Stimulated activated CD8-positive, alpha-beta memory T cell treated with anti-CD3 and anti-CD28 coated beads, Interleukin-2, amount 100 ng/mL, for 48 hours (primary cell): ENCODE measurements around the gene DTNA.
"Not testable (repeated sequence)": the region's sequence is repeated elsewhere in the genome, so short reads cannot be mapped to it uniquely, and the experiment has no call there.

Source experiments
- DNase-seq, 2 donors: peaks; one replicate each; pipeline ENCODE4 v3.0.0-alpha.2; 2020; ENCODE audit warnings: low read depth in 2 of 2

DTNA gene

DNA sequence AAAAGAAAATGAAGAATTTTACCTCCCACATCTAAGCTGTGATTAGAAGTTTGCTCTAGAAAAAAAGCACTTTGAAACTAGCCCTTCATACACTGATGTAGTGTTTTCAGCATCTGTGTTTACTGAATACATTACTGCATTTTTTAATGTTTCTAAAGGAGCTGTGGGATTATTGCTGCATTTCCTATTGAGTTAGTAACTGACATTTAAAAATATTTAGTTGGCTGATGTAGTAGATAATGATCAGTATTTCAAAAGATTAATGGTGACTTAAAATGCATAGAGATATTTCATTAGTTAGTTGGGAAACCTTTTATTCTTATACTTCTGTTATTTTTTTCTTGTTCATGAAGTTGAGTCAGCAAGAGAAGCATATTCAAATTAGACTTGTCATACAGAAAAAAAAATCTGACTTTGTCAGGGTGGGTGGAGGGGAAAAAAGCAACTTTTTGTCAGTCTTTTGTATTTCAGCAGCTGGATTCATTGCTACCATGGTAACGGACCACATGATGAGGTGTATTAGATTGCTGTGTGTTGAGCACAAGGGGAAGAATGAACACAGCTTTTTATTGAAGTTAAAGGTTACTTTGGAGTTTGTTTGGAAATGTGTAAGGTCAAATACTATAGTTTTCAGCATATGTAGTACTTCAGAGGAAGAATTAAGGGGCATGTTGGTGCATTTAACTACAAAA, at the start of gene DTNA:
DTNA (plus strand) TSS at position 549 of the 692 bp plus-strand sequence. CDS start 45,679 bp downstream, outside the sequence.
- DNase-seq: no peak

DNA sequence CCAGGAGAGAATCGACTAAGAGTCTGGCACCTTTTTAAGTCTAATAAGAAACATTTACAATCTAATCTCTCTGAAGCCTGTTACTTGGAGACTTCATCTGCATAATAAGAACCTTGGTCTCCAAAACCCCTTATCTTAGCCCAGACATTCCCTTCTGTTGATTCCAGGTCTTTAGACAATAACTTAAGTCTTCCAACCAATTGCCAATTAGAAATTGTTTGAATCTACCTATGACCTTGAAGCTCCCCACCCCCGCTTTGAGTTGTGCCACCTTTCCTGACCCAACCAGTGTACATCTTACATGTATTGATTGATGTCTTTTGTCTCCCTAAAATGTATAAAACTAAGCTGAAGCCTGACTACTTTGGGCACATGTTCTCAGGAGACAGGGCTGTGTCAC, 49.5 kb upstream of the DTNA start:
- DNase-seq: no peak

DNA sequence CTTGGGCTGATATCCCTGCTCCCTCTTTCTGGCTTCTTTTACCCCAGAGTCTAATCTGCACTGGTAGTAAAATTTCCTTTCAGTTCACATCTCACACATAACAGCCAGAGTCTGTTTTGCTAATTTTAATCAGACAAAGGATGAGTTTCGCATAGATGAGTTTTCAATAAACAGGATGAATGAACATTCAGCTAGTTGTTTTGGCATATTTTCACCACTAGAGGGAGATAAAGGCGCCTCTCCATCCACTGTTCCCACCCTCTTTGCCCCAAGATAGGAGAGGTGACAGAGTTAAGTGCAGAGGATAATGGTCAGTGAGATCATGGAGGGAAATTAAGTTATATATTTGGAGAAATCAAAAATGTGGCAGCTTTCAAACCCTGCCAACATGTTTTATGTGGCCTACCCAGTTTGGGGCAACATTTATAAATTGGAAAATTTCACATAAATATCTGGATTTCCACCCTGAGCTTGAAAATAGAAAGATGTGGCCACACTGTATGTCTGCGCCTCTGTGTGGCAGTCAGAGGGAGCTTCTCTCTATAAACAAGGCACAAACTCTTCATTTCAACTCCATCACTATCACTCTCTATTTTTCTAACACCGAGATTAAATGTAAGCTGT, 48.5 kb upstream of the DTNA start:
- no peak for DNase-seq

DNA sequence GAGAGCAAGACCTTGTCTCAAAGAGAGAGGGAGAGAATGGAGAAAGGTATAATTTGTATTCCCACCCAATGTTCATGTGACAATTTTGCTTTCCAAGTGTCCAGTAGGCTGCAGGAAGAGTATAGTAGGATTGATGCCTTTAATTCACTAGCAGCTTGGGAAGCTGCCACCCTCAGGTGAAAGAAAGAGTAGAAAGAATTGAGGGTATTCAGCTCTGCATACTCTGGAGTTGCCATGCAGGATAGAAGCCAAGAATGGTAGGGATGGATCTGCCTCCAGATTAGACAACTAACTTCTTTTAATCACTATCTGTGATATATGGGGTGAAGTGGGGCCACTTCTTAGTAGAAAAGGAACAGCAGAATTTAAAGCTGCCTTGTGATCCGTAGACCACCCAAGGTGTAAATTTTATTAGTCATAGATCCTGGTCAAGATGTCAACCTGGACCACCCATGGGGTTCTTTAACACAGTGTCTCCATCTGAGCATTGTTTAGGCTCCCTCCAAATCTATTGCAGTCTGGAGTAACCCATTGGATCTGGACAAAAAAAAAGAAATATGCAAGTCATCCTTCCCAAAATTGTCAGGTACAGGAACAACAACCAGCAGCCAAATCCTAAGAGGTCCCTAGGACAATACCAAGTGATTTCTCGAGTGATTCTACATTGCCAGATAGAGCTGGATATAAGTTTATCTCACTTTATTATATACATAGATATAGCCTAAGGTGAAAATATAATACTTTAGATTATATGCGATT, 33.1 kb upstream of the DTNA start:
- no peak for DNase-seq

DNA sequence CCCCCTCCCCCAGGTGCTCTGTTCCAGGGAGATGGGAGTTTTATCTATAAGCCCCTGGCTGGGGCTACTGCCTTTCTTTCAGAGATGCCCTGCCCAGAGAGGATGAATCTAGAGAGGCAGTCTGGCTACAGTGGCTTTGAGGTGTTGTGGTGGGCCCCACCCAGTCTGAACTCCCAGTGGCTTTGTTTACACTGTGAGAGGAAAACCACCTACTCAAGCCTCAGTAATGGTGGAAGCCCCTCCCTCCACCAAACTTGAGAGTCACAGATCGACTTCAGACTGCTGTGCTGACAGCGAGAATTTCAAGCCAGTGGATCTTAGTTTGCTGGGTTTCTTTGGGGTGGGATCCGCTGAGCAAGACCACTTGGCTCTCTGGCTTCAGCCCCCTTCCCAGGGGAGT, 20.3 kb upstream of the DTNA start:
- not testable (repeated sequence) for DNase-seq

DNA sequence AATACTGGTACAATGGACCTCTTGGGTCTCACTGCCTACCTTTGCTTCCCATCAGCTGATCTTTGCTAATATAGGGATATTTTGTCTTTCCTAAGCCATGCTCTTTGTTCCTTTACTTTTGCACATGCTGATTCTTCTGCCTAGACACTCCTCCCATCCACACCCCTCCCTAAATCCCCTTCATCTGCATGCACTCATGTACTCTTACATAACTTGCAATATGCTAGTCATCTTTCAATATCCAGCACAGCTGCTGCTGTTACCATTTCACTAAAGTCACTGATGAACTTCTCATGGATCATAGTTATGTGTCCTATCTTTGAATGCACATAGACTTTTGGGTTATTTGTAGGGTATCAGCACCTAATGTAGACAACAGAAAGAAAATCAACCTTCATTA, 18.5 kb upstream of the DTNA start:
- no peak for DNase-seq

DNA sequence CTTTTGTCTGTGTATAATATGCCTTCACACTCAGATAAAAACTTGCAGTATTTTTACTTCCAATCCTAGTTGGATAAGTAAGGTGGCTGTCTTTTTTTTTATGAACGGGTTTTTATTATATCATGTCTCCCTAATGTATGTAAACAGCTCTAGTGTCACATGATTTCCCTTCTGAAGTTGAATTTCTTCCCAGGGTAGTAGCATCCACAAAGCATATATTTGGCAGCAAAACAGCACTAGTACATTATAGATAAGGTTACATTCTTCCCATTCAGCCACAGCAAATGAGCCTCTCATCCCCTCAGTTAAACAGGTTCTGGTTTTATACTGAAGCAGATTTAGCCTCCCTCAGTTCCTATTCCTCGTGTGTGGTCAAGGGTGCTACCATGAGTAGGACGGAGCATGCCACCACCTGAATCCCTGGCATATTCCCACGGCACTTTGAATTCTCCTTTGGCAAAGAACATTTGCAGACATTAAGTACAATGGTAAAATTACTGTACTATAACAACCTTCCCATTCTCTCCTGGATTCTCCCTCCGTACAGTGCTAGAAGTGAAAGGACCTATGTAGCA, 15.4 kb upstream of the DTNA start:
- no peak for DNase-seq

DNA sequence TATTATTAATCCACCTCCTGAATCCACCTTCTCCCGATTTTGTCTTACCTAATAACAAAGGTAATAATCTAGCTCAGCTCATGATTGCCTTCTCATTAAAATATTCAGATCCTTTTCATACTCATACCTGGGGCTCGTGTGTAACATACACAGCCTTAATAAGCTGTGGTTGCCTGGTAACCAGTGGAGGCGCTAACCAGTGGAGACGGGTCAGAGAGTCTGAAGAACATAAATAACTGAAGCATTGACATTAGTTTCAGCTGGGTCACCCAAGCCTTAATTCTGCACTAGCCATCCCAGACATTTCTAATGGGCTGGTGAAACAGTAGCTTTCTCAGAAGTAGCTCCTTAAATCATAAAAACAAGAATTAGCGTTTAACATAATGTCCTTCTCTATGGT, 14.8 kb upstream of the DTNA start:
- no peak for DNase-seq

DNA sequence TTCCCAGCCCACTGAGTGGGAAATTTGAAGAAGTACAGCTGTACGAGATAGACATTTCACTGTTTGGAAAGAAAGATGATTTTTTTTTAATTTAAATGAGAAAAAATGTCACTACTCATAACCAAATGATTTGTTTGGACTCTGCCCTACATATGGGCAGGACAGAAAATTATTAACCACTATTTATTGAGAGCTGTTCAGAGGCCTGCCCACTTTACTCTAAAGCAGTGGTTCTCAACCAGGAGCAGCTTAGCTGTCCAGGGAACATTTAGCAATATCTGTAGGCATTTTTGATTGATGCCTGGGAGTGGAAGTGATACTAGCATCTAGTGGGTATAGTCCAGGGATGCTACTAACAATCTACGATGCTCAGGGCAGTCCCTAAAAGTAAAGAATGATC, 13.4 kb upstream of the DTNA start:
- DNase-seq: no peak

DNA sequence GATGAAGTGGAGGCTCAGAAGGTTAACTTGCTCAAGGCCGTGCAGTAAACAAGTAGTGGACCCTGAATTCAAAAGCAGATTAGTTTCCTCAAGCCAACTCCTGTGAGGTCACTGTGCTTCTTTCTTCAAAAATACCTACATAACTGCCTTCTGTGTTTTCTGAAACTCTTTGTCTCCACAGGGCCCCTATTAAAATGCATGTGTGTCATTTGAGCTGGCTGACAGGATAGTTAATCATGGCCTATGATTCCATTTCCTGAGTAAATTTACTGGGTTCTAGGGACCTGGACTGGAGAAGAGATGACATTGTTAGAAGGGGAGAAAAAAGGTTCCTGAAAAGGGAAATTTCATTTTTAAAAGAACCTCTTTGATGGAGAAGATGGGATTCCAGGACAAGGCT, 12.9 kb upstream of the DTNA start:
- no peak for DNase-seq

DNA sequence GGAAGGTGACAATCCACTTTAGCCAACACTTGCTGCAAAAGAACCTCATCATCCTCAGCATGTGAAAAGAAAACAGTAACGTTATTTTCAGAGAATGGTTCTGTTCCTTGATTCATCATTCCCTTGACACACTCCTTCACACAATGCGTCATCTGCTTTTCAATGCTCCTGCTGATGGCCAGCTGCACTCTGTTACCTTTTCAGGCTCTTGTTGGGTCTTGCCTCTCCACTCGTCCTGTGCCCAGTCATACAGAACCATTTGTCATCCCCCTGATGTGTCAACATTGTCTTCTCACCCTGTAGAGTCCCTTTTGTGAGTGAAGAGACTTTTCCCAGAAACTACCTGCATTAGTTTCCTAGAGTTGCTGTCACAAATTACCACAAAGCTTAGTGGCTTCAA, 12.2 kb upstream of the DTNA start:
- no peak for DNase-seq

DNA sequence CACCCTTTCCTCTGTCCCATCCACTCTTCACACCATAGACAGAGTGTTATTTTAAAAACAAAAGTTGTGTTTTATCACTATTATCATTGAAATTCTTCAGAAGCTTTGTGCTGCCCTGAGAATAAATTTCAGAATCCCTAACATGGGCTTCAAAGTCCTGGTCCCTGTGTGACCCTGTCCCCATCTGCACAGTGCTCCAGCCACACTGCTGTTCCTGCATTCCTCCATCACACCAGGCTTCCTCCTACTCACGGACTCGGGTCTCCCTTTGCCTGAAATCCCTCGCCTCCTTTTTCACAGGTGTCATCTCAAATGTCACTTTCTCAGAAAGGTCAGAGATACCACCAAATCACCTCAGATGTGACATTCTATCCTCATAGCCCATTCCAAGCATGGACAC, 8.2 kb upstream of the DTNA start:
- DNase-seq: no peak

DNA sequence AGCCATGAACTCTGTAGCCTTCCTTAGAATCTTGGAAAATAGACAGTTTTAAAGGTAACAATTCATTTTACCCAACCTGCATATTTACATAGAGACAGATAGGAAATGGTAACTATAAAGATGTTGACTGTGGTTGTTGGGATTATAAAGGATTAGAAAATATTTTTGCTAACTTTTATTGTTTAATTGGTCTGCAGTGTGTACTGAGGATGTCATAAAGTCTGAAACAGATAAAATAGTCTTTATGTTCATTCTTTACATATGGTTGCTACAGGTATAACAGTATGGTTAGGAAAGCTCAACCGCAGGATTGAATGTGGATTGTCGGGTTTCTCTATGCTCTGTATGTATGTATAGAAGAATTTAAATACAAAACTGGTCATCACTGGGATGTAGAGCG, 7.3 kb upstream of the DTNA start:
- DNase-seq: no peak

DNA sequence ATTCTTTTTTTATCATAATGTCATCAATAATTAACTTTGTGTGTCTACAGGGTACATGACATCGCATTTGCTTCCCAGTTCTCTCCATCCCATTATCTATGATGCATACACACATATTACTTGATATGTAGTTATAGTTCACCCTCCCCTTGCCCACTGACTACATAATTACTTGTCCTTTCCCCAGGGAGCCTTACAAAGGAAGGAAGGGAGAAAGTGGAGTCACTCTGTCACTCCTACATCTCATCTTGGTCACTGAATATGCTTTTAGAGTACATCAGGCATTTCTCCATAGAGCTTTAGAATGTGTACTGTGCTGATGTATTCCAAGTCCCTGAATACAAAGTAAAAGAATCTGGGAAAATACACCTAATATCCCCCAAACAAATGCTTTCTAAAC, 6.0 kb upstream of the DTNA start:
- no peak for DNase-seq

DNA sequence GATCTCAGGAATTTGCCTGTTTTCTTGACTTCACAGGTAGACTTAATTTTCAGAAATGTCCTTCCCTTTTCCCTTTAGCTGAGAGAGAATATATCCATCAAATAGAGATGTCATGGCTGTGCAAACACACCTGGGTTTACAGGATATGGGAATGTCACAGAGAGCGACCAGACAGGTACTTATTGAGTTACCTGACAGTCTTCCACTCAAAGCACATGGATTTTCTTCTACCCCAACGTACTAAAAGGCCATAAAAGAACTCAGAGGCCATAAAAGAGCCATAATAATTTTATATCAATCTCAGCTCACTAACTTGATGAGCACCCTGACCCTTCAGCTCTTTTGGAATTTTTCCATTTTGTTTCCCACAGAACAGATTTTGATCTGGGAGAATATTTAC, 5.3 kb upstream of the DTNA start:
- no peak for DNase-seq

DNA sequence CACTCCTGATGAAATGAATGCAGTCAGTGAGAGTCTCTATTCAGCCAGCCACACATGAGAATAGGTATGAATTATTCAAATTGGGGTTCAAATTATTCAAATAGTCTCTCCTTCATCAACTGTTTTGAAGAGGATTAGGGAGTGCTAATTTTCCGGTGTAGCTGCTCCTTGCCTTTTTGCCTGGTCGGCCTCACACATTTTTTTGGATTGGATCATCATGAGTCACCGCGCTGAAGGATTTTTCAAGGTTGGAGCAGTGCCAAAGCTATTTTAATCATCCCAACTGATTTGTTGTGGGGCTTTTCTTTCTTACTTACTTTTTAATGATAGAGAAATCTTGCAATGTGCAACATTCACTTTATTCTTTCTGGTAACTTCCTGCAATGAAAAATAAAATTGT, 2.4 kb upstream of the DTNA start:
- DNase-seq: no peak

DNA sequence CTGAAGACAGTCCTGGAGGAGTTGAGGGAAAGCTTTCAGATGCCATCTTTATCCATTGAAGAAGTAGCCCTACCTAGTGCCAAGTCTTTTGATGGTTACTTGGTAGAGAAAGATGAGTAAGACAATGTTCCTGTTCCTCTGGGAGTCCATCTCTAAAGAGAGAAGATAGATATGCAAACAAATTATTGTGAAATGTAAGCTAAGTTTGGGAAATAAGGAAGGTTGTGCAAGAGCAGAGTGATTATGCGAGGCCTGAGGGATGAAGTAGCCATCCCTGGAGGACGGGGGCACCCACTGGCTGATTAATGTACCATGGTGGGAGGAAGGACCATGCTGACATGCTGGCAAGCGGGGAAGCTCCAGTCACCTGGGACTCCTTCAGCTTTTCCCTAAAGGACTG, 994 bp upstream of the DTNA start:
- no peak for DNase-seq

DNA sequence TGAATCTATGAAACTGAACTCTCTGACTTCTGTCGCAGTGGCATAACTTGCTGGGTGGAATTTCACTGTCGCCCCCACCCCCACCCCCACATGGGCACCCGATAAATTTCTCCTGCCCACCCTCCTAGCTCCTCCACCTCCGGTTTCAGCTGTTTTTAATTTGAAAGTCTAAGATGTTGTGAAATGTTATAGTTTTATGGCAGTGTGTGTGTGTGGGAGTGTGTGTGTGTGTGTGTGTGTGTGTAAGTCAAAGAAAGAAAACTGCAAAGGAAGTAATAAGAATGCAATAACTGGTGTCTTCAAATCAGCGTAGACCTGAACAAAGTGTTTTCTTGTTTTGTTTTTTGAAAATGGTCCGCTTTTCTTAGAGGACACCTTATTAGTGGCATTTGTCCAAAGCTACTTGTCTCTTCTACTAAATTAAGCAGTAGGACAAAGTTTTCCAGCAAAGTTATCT, 388 bp downstream of the DTNA start:
- no peak for DNase-seq

DNA sequence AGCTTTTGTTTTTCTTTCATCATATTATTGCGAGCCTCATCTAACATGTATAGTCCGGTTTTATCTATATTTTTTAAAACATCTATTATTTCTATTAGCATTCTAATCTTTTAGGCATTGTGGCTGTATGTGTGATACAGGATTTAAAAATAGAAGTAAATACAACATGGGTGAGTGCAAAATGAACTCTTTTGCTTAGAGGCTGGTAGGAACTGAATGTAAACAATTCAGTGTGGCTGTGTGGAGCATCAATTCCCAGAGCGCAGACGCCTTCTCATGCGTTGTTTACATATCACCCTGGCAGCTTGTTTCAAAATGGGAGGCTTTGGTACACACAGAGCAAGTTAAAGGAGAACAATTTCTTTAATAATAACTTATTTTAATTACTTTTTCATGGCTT, 836 bp downstream of the DTNA start:
- DNase-seq: no peak

DNA sequence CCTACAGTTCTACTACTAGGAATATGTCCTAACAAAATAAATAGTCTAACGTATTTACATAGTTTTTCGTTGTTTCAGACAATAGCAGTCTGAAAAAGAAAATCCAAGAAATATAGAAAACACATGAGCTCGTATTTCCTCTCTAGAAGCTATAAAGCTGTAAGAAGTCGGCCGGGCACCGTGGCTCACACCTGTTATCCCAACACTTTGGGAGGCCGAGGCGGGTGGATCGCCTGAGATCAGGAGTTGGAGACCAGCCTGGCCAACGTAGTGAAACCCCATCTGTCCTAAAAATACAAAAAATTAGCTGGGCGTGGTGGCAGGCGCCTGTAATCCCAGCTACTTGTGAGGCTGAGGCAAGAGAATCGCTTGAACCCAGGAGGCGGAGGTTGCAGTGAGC, 6.0 kb downstream of the DTNA start:
- not testable (repeated sequence) for DNase-seq

DNA sequence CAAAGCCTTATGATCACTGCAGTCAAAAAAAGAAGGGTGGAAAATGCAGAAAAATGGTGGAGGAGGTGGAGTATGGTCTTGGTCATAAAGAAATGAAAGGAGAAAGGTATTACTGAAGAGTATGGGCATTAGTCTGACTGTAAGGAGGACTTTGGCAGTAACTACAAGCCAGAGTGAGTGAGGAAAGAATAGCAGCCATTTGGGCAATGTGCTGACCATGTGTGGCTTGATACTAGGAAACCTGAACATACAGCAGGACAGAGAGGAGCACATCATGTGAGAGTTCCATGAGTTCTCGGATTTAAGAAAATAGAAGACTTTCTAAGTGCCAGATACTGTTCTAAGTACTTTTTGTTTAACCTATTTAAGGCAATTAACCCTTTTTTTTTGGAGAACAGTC, 8.5 kb downstream of the DTNA start:
- no peak for DNase-seq

DNA sequence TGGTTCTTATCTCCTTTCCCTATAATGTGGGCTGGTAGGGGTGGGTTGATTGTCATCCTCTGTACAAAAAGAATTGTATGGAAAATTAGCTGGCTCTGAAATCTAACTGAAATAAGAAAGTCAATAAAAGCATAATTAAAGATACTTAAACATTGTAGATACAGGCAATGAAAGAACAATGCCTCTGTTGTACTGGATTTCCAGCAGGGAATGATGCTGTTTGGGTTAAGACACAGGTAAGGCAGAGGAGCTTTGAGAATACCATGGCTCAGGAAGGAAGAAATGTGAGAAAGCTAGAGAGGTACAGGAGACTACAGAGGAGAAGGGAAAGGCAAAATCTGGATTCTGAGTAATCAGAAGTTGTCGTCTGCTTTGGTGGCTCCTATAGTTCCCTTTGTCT, 10.1 kb downstream of the DTNA start:
- DNase-seq: no peak

DNA sequence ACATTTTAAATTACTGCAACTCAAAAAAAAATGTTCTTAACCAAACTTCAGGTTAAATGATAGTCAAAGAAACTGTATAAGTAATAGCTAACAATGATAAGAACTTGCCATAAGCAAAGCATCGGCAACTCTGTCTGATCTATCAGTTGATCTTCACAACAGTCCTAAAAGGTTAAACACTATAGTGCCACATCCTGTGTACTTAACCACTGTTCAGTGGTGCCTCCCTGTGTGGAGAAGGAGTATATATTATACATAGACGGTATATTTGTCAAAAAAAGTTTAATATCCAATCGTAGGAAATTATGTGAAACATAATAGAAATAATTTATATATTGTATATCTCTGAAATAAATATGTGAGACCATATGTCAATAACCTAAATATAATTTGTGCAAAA, 13.0 kb downstream of the DTNA start:
- DNase-seq: no peak
